Measurements from ENCODE around the gene ITPA. TPM values are rescaled to one million over a fixed set of nuclear protein-coding genes. Genes with fewer than 3 reads are reported as not detected.

ITPA gene
- total and polyA plus RNA-seq, 2 donors (not counting 3 experiments of a cell fraction or from before 2014, with no cell fraction given): 43.2 to 65.0 TPM

- no peaks in the 10 kb centered on the region for H3K9me1 ChIP-seq (replicated peaks; ENCODE audit: control insufficient read depth, extremely low read depth, insufficient read depth, low read length)
- DNase-seq (ENCODE audit: low read depth, low spot score): no peak
- no peaks in the 10 kb centered on the region for H3K4me1 ChIP-seq (ENCODE audit: control insufficient read depth, extremely low read depth, insufficient read depth, low read length)
- no peaks in the 10 kb centered on the region for H3K9me3 ChIP-seq (replicated peaks; ENCODE audit: control insufficient read depth, insufficient read depth, low read length)
- no peak for TF ChIP-seq GATA2 (IDR thresholded peaks at IDR 0.05; ENCODE audit: insufficient read depth, insufficient read length, low read depth, low read length)
- no peak for TF ChIP-seq POLR2A (IDR thresholded peaks at IDR 0.05; ENCODE audit: low read depth, low read length)
- no peak for TF ChIP-seq MAX (IDR thresholded peaks at IDR 0.05; ENCODE audit: insufficient read depth, insufficient read length)
- TF ChIP-seq CTCF (IDR thresholded peaks at IDR 0.05; ENCODE audit: extremely low read depth in 1 of 2, insufficient read depth in 1 of 2, low read depth in 1 of 2, low read length in 2 of 2): no peak
- TF ChIP-seq JUN (IDR thresholded peaks at IDR 0.05; ENCODE audit: borderline replicate concordance, insufficient read depth, insufficient read length, low read depth): no peak
- TF ChIP-seq MYC (IDR thresholded peaks at IDR 0.05; ENCODE audit: low read depth, low read length): no peak
- no peak for TF ChIP-seq FOS (IDR thresholded peaks at IDR 0.05; ENCODE audit: borderline replicate concordance, insufficient read depth, low read length)
- TF ChIP-seq EZH2 (IDR thresholded peaks at IDR 0.05; ENCODE audit: borderline replicate concordance, low read depth, low read length, severe bottlenecking): no peak
- no peak for TF ChIP-seq POLR2AphosphoS5 (IDR thresholded peaks at IDR 0.05; ENCODE audit: insufficient read depth, low read depth, low read length)
- ChIA-PET CTCF (interaction anchor here (1.5 kb wide), 1 partner anchor 8 kb away, joined by 3 read pairs; no protein-coding TSS in a partner anchor), POLR2A (no interaction called here)
- H3K27ac ChIP-seq (ENCODE audit: insufficient read depth, low read depth, low read length): no peak overlapping the region
- H3K36me3 ChIP-seq (ENCODE audit: control insufficient read depth in 2 of 2, extremely low read depth in 1 of 2, insufficient read depth in 2 of 2, low read length in 2 of 2): peaks cover 17 to 56% of the 10 kb centered on the region in 2 experiments
- no peaks in the 10 kb centered on the region for H4K20me1 ChIP-seq (replicated peaks; ENCODE audit: control insufficient read depth, extremely low read depth, insufficient read depth, low read length)
- intact Hi-C loops (cut with micrococcal nuclease): no loop called here
- H3K27me3 ChIP-seq (ENCODE audit: control insufficient read depth in 2 of 2, insufficient read depth in 2 of 2, low read length in 2 of 2): no peaks in the 10 kb centered on the region
- no peak overlapping the region for H3K4me3 ChIP-seq (replicated peaks in 1 of 3; ENCODE audit: insufficient read depth in 1 of 3, low read depth in 1 of 3, low read length in 3 of 3)
- H3K4me2 ChIP-seq (ENCODE audit: insufficient read depth, low read length): no peak overlapping the region
- H2AFZ ChIP-seq (ENCODE audit: low read depth, low read length): no peak overlapping the region
- dilution Hi-C loops (cut with MboI; ENCODE audit: extremely low pct_ligation_motif_present, low sequenced_read_pairs): no loop called here
- no TSS peak for BruUV-seq (replicated peaks)
- no peak overlapping the region for H3K9ac ChIP-seq (replicated peaks; ENCODE audit: extremely low read depth, insufficient read depth, low read length)
- no peak for FAIRE-seq
- H3K79me2 ChIP-seq (ENCODE audit: control insufficient read depth, insufficient read depth, low read length): no peaks in the 10 kb centered on the region
These were observed 16.9 kb upstream of the ITPA start for GRCh38 chr20:3192226-3193015.
